Stimulated activated CD4-positive, alpha-beta T cell treated with anti-CD3 and anti-CD28 coated beads, Interleukin-4, amount 100 ng/mL, for 4 hours (primary cell): ENCODE results near the gene SCRN1.

Experiments
- DNase-seq, 2 experiments: peaks; one replicate each; pipeline ENCODE4 v3.0.0-alpha.2; 2020

SCRN1 gene

GRCh38 chr7:30001998-30002397 is 12.4 kb upstream of the SCRN1 start:
- DNase-seq, result no peak

DNA sequence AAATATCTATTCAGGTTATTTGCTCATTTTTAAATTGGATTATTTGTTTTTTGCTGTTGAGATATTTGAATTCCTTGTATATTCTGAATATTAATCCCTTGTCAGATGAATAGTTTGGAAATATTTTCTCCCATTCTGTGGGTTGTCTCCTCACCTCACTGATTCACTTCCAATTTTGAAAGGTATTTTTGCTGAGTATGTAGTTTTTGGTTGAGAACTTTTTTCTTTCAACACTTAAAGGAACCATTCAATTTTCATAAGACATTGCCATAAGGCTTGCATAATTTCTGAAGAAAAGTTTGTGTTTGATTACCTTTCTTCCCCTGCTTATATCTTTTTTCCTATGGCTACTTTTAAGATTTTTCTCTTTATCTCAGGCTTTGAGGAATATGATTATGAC is 8.9 kb upstream of the SCRN1 start:
- DNase-seq, result no peak

DNA sequence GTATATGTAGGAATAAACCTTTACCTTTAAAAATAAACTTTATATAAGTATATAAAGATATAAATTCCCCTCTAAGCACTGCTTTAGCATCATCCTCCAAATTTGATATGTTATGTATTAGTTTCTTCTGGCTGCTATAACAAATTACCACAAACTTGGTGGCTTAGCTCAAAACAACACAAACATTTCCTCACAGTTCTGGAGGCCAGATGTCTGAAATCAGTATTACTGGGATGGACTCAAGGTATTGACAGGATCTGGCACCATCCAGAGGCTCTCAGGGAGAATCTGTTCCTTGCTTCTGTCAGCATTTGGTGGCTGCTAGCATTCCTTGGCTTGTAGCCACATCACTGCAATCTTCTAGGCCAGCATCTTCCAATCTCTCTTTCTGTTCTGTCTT is 6.7 kb upstream of the SCRN1 start:
- DNase-seq, result no peak

DNA sequence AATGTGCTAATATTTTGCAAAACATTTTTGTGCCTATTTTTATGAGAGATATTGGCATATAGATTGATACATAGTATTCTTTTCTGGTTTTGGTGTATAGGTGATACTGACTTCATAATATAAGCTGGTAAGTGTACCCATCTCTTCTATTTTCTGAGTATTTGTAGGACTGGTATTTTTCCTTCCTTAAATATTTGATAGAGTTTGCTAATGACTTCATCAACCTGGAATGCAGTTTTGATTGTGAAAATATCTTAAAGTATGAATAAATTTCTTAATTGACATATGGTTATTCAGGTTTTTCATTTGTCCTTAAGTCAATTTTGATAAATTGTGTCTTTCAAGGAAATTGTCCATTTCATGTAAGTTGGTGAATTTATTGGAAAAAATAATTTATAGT is 6.1 kb upstream of the SCRN1 start:
- no peak for DNase-seq

GRCh38 chr7:29993140-29993539 is 3.5 kb upstream of the SCRN1 start:
- DNase-seq, result no peak

DNA sequence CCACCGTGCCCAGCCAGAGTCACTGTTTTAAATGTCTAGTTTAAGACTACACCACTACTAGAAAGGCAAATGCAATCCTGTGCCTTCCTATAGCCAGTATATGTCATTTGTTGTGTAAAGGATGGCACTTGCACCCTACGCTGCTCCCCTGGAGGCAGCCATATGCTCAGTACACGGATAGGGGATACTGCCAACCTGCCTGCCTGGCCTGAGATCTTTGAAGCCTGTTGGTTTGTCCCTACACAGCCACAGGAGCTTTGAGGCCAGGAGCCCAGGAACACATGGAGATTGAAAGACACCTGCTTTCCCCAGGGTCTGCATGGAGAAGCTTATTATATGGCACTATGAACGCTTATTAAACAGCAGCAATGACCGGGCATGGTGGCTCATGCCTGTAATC is 2.3 kb upstream of the SCRN1 start:
- DNase-seq, result no peak

DNA sequence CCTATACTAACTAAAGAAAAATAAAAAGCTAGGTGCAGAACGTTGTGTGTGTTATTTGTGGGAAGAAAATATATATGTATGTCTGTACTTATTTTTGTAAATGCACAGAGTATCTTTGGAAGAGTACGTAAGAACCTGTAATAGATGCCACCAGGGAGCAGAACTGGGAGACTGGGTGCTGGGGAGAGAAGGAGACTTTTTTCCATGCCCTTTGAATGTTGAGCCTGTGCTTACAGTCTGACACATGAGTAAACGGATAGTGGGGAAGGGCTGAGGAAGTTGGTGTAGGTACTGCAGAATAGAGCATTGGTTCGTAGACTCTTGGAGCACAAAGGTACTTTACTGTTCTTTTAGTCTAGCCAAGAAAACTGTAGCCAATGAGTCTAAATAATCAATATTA is 1.3 kb upstream of the SCRN1 start:
- DNase-seq, result no peak

GRCh38 chr7:29988424-29989256 is 961 bp downstream of the SCRN1 start:
- peak in 1 of 2 experiments; percentile 21 for DNase-seq

DNA sequence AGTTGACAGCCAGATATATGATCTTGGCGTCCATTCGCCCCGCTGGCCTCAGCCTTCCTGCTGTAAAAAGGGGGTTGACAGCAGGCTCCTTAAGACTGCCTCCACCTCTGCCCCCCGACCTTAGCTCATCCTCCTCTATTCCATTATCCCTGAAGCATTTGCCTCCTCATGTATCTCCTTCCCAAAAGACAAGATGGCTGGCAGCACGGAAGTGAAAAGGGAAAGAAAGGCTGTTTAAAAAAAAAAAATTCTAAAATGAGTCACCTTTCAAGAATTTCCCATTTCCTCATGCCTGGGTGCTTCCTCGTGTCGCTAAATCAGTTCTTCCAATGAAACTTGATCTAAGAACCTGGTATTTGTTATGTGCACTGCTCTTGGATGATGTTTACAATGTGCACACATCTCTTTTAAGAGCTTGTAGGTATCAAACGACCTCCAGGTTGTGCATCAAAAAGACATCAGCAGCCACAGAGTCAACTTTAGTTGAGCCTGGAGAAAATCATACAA is 1.7 kb downstream of the SCRN1 start:
- DNase-seq, result no peak

GRCh38 chr7:29987083-29987482 is 2.5 kb downstream of the SCRN1 start:
- no peak for DNase-seq

DNA sequence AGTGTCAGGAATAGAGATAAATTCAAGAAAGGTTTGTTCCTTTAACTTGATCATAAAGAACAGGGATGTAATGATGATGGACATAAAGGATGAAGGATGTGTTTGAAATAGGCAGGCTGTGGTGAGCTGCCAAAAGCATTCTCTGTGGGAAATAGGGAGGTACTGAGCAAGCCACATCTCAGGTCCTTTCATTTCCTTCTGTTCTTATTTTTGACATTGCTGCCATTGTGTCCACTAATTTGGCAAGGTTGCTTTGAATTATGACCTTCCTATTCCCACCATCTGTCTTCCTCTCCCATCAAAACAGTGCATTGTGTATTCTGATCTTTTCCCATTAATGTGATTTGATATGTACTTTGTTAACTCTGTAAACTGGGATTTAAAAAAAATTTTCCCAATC is 9.4 kb downstream of the SCRN1 start:
- no peak for DNase-seq

- DNase-seq, result no peak
These were observed 11.5 kb downstream of the SCRN1 start for GRCh38 chr7:29977886-29978651.

DNA sequence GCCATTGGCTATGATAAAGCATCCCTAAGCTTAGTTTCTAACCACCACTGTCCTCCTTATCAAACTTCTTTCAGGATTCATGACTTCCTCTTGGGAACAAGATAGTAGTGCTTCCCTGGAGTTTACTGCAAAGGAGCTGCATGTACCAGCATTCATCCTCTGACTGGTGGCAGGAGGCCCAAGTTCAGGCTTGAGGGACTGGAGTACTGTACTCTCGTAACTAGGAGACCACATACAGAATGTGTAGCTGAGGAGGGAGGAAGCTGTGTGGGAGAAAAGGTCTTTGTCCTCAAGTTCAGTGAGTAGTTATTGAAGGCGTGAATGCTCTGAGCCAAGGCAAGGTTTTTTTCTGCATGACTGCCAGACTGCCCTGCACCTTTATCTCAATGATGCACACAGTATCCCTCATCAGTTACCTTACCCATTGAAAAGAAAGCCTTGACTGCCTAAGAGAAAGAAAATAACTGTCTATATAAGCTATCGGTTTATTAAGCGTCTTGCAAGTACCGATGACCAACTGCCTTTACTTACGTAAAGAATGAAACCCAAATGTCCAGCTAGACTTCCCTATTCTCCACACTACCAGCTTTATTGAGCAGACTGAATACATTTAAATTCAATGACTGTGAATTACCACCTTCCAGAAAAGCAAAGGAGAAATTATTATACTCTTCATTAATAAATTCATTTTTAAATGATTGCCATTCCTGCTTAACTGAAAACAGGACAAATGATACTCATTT is 12.8 kb downstream of the SCRN1 start:
- DNase-seq, result no peak

GRCh38 chr7:29976266-29976665 is 13.3 kb downstream of the SCRN1 start:
- DNase-seq, result no peak

GRCh38 chr7:29975561-29975960 is 14.0 kb downstream of the SCRN1 start:
- DNase-seq, result no peak

DNA sequence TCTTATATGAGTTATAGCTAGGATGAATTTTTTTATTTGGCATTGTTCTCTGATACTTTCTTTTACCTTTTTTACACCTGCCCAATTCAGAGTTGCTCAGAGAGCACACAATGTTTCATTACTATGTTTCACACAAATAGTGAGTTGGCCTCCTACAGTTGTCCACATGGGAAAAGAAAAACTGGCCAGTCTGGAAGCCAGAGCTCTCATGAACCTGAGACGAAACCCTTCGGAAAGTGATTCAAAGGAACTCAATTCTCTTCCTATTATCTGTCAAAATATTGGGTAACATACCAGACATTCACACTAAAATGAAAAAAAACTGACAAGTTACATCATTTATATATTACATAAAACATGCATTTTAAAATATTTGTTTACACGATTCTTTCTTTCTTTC is 15.3 kb downstream of the SCRN1 start:
- DNase-seq, result no peak

GRCh38 chr7:29972315-29972669 is 17.3 kb downstream of the SCRN1 start:
- DNase-seq, result no peak

DNA sequence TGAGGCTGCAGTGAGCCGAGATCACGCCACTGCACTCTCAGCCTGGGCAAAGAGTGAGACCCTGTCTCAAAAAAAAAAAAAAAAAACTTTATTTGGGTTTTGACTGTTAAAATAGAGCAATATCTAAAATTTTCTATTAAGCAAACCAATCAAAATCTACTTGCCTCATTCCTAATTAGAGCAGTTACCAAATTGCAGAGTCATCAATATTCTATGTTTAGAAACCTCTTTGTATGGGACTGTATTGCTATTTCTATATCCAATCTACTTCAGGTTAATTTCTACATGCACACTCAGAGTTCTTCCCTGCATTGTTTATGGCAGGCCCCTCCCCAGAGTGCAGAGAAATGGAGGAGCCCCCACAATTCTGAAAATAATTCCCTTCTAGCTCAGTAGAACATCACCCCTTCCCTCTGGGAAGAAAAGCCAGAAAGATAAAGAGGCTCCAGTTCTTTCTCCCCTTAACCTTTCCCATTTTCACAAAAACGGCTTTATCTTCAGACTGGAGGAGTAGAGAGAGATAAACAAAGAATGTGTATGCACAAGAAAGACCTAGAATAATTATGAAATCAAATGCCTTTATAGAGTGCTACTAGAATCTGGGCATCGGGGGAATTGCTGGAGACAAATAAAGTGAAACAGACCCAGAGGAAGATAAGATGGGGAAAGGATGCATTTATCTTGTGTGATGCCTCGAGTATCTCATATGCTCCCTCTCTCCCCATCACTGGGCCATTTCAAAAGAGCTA is 17.9 kb downstream of the SCRN1 start:
- no peak for DNase-seq

- DNase-seq, result no peak
These were observed 19.4 kb downstream of the SCRN1 start for GRCh38 chr7:29970158-29970557.

- DNase-seq, result no peak
These were observed 19.9 kb downstream of the SCRN1 start for GRCh38 chr7:29969738-29970137.

DNA sequence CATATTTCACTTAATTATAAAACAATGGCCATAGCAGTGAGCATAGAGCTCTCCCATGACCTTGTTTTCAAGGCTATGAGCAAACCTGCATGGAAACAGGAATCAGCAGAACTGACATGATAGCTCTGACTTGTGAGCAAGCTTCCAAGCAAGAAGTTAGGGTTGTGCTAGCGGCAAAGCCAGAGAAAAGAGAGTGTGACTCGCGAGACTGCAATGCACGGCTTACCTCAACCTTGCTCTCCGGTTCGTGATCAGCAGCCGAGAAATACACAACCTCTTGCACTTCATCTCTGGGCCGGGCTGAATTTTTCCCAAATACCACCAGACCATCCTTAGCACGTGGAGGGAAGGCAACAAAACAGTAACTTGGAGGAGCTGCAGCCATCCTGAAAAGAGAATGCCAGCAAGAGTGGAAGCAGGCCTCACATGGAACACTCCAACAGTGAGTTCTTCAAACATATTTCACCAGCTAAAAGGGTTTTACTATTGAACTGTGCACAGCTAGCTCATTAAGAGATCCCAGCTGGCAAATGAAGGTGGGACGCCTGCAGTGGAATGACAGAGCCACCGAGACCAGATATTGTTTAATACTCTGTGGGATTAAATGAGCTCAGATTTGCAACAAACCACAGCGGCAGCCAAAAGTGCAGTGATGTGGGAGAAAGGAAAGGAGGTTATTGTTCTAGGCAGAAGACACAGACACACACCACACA is 20.8 kb downstream of the SCRN1 start:
- no peak for DNase-seq

DNA sequence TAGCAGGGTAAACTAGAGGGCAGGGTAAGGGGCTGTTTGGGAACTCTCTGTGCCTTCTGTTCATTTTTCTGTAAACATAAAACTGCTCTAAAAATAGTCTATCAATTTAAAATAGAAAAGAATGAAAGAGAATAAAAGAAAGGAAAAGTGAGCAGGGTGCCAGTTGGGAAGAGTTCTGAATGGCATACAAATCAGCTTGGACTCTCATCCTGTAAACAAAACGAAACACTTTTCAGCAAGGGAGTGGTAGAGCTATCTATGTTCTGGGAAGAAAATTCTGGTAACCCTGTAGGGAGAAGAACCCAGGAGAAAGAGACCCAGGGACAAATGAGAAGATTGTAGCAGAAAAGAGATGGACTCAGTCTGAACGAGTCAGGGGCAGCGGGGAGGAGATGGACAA is 24.6 kb downstream of the SCRN1 start:
- no peak for DNase-seq
